HG03064 (cell line): Measurements from ENCODE around the gene ASB2.

Source experiments
- ATAC-seq: cut with Tn5 transposase; IDR thresholded peaks from one replicate; pipeline ENCODE4 v1.9.1; 2021; ENCODE audit warnings: low read depth; ENCODE audit not compliant: unreplicated experiment

Gene ASB2

GRCh38 chr14:93930989-93931307, 45.4 kb downstream of the ASB2 start:
- no peak for ATAC-seq

GRCh38 chr14:93930296-93930988, 45.9 kb downstream of the ASB2 start:
- ATAC-seq = no peak

- no peak for ATAC-seq
These were observed 46.7 kb downstream of the ASB2 start for GRCh38 chr14:93929657-93930056.

GRCh38 chr14:93929048-93929535, 47.3 kb downstream of the ASB2 start:
- ATAC-seq = no peak

GRCh38 chr14:93928184-93929047, 48.0 kb downstream of the ASB2 start:
- no peak for ATAC-seq

GRCh38 chr14:93927800-93928145, 48.6 kb downstream of the ASB2 start:
- ATAC-seq = no peak

GRCh38 chr14:93926873-93927799, 49.2 kb downstream of the ASB2 start, which contains the start of gene FAM181A:
Gene FAM181A (plus strand): TSS chr14:93927344. CDS start chr14:93928286, 942 bp downstream.
- ATAC-seq = no peak

GRCh38 chr14:93926245-93926872, 50.0 kb downstream of the ASB2 start:
- ATAC-seq = no peak

GRCh38 chr14:93925374-93925895, 50.9 kb downstream of the ASB2 start:
- no peak for ATAC-seq

GRCh38 chr14:93924592-93925355, 51.6 kb downstream of the ASB2 start:
- ATAC-seq = no peak

- ATAC-seq = no peak
These were observed 52.7 kb downstream of the ASB2 start for GRCh38 chr14:93923626-93924025.

GRCh38 chr14:93921001-93921806, 55.2 kb downstream of the ASB2 start:
- no peak for ATAC-seq

- ATAC-seq = no peak
These were observed 59.2 kb downstream of the ASB2 start for GRCh38 chr14:93917141-93917540.

- ATAC-seq = no peak
These were observed 59.9 kb downstream of the ASB2 start for GRCh38 chr14:93916498-93916897.

- ATAC-seq = no peak
These were observed 60.6 kb downstream of the ASB2 start for GRCh38 chr14:93915800-93916199.

- ATAC-seq = no peak
These were observed 61.2 kb downstream of the ASB2 start for GRCh38 chr14:93915070-93915705.

GRCh38 chr14:93914278-93914677, 62.1 kb downstream of the ASB2 start:
- ATAC-seq = no peak

- no peak for ATAC-seq
These were observed 63.6 kb downstream of the ASB2 start for GRCh38 chr14:93912782-93913181.
